GM12891 (cell line): ENCODE data around the gene ZNF157.

Experiments
- POLR2A ChIP-seq: IDR thresholded peaks from 2 replicates; pipeline ENCODE4 v1.6.1; 2011; ENCODE audit warnings: low read depth, low read length, control low read depth
- POLR2AphosphoS5 ChIP-seq: IDR thresholded peaks from 2 replicates; pipeline ENCODE4 v1.6.1; 2011; ENCODE audit warnings: low read depth, low read length, control low read depth
- TAF1 ChIP-seq: IDR thresholded peaks from 2 replicates; pipeline ENCODE4 v1.6.1; 2011; ENCODE audit warnings: low read depth, low read length, control low read depth

GRCh38 chrX:47420265-47420664, 49.9 kb downstream of the ZNF157 start:
- no peak for TF ChIP-seq POLR2A
- TF ChIP-seq TAF1, result no peak
- TF ChIP-seq POLR2AphosphoS5, result no peak
